ENCODE data around the gene CORT. TPM values are rescaled to one million over a fixed set of nuclear protein-coding genes. Genes with fewer than 3 reads are reported as not detected.
A peak's percentile ranks its signal among the peaks of the same experiment; 100 is the strongest.
"Not testable (repeated sequence)": the region's sequence is repeated elsewhere in the genome, so short reads cannot be mapped to it uniquely, and the experiment has no call there.

The CORT gene
- polyA plus RNA-seq, 12 donors = 0.38 to 1.8 (median 1.2) TPM; not detected in 2

GRCh38 chr1:10474309-10474612, 24.4 kb downstream of the CORT start:
- DNase-seq = not testable (repeated sequence)

- DNase-seq = peak; percentile 86
Measured at GRCh38 chr1:10474613-10475507, 25.0 kb downstream of the CORT start, which contains the start of gene PEX14. Gene PEX14 (plus strand): TSS chr1:10474950. CDS start chr1:10474967, 17 bp downstream.

- DNase-seq = no peak
Measured at GRCh38 chr1:10475510-10475909, 25.7 kb downstream of the CORT start.

- DNase-seq = no peak
Measured at GRCh38 chr1:10479296-10479695, 29.5 kb downstream of the CORT start.

- no peak for DNase-seq
Measured at GRCh38 chr1:10480614-10481013, 30.8 kb downstream of the CORT start.

- DNase-seq = no peak
Measured at GRCh38 chr1:10484521-10484920, 34.7 kb downstream of the CORT start.

- no peak for DNase-seq
Measured at GRCh38 chr1:10489291-10490055, 39.6 kb downstream of the CORT start.

GRCh38 chr1:10490286-10490970, 40.6 kb downstream of the CORT start:
- DNase-seq = no peak

GRCh38 chr1:10494418-10494753, 44.6 kb downstream of the CORT start:
- no peak for DNase-seq

GRCh38 chr1:10494754-10495474, 45.1 kb downstream of the CORT start:
- peak; percentile 69 for DNase-seq

GRCh38 chr1:10495475-10495817, 45.6 kb downstream of the CORT start:
- no peak for DNase-seq

GRCh38 chr1:10495952-10496351, 46.1 kb downstream of the CORT start:
- no peak for DNase-seq

- no peak for DNase-seq
Measured at GRCh38 chr1:10497109-10497508, 47.3 kb downstream of the CORT start.

- no peak for DNase-seq
Measured at GRCh38 chr1:10498231-10498630, 48.4 kb downstream of the CORT start.

Other genes starting within 250 kb of the CORT start
- 100 to 1,000 TPM in 11 of 12 donors, 10 to 100 TPM in 1; 84.4 to 601 (median 199) TPM for gene KIF1B, start 239.5 kb upstream of the CORT start, polyA plus RNA-seq (ENCODE audit: insufficient read length in 12 of 12)
- gene PGD, start 51.0 kb upstream of the CORT start, polyA plus RNA-seq (ENCODE audit: insufficient read length in 12 of 12) = 100 to 1,000 TPM in 8 of 12 donors, 10 to 100 TPM in 3, not detected in 1; 85.0 to 131 (median 109) TPM
- 10 to 100 TPM in 2 of 12 donors, 1 to 10 TPM in 8, not detected in 2; 5.4 to 12.4 (median 7.5) TPM for gene CENPS, start 19.6 kb upstream of the CORT start, polyA plus RNA-seq (ENCODE audit: insufficient read length in 12 of 12)
- 10 to 100 TPM in 11 of 12 donors, not detected in 1; 14.4 to 35.7 (median 19.8) TPM for gene DFFA, start 22.5 kb downstream of the CORT start, polyA plus RNA-seq (ENCODE audit: insufficient read length in 12 of 12)
- gene PEX14, start 24.9 kb downstream of the CORT start, polyA plus RNA-seq (ENCODE audit: insufficient read length in 12 of 12) = 10 to 100 TPM in 10 of 12 donors, 1 to 10 TPM in 1, not detected in 1; 9.3 to 22.8 (median 13.2) TPM

Measured in muscle of arm (tissue), 12 donors.